ENCODE data around the gene RHBDD3. TPM values are rescaled to one million over a fixed set of nuclear protein-coding genes. Genes with fewer than 3 reads are reported as not detected.
"Not testable (repeated sequence)": the region's sequence is repeated elsewhere in the genome, so short reads cannot be mapped to it uniquely, and the experiment has no call there.

Gene RHBDD3
- total RNA-seq, 1 experiment from 2014 or later: 49.6 TPM

DNA sequence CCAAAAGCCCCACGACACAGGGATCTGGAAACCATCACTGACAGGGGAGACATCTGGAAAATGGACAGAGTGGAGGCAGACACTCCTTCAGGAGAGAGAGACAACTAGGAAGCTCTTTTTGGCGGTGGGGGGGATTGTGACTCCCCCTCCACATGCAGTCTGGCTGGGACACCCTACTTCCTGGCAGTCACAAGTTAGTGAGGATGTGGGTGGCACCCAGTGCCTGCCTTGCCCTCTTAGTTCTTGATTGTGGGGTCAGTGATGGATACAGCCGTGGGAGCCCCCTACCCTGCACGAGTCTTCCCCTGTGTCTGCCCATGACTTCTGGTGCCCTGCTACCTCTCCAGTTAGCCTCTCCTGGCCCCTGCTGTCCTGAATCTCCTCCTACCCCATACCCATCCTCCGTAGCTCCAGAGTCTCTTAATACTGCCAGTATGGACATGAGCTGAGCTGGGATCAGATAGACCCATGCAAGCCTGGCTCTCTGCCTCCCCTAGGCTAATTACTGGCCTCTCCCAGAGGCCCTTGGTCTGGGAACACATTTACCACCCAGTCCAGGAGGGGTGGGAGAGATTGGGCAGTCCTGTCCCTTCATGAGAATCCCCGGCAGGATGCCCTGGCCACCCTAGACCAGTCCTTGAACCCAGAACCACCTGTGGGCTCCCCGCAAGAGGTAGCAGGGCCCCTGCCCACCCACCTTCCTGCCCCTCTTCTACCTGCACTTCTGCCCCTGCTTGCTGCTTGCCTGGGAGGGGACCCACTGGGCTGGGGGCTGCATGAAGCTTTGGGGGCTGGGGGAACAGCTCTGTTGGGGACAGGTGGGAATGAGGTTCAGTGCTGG, 22.8 kb downstream of the RHBDD3 start:
- ChIA-PET POLR2A (interaction anchor here (1.9 kb wide), 1 partner anchor 39 kb away, joined by 8 read pairs; the partner anchor contains the start of gene EMID1), CTCF (interaction anchor here (0.6 to 2.0 kb wide), 11 partner anchors 9 to 204 kb away, joined by 3 to 40 read pairs (median 4); partner anchors contain the start of gene EMID1)
- Histone ChIP-seq H3K27me3 (replicated peaks; ENCODE audit: control insufficient read depth, insufficient read depth, low read length) (no peaks in the 10 kb centered on the region), H3K4me1 (peaks cover 22% of the 10 kb centered on the region), H3K4me3 (ENCODE audit: low read depth, low read length) (no peak overlapping the region), H3K36me3 (ENCODE audit: control insufficient read depth, insufficient read depth, low read length) (no peaks in the 10 kb centered on the region), H3K9me3 (peaks cover 4% of the 10 kb centered on the region; the same call in 1 of the 2 replicates)
- Mint-ChIP-seq H3K4me3 (ENCODE audit: unreplicated experiment) (no peak overlapping the region), H3K9me3 (ENCODE audit: unreplicated experiment) (peaks cover 25% of the 10 kb centered on the region), H3K27me3 (ENCODE audit: insufficient read depth, unreplicated experiment) (no peaks in the 10 kb centered on the region), H3K27ac (ENCODE audit: unreplicated experiment) (peak overlapping the region; percentile 74), H3K4me1 (ENCODE audit: low read depth, unreplicated experiment) (peaks cover 14% of the 10 kb centered on the region), H3K36me3 (ENCODE audit: insufficient read depth, unreplicated experiment) (no peaks in the 10 kb centered on the region)
- no TSS peak for BruUV-seq (replicated peaks)
- TF ChIP-seq CTCF (IDR thresholded peaks at IDR 0.05; ENCODE audit: insufficient read depth in 1 of 2, low read depth in 1 of 2, low read length in 1 of 2, severe bottlenecking in 1 of 2, unreplicated experiment in 1 of 2): no peak
- DNase-seq: no peak
- intact Hi-C loops (cut with micrococcal nuclease; ENCODE audit: unreplicated experiment): loop anchor here (1.0 to 10.0 kb wide), 6 partner anchors 39 to 640 kb away; partner anchors contain the start of gene KREMEN1

- no peaks in the 10 kb centered on the region for H3K36me3 Mint-ChIP-seq (ENCODE audit: insufficient read depth, unreplicated experiment)
These were observed 23.8 kb downstream of the RHBDD3 start for GRCh38 chr22:29243874-29244446.

GRCh38 chr22:29240481-29240880, 27.3 kb downstream of the RHBDD3 start:
- H3K27me3 Mint-ChIP-seq (ENCODE audit: insufficient read depth, unreplicated experiment); H3K4me3 Mint-ChIP-seq (ENCODE audit: unreplicated experiment); H3K4me1 Mint-ChIP-seq (ENCODE audit: low read depth, unreplicated experiment); H3K4me3 ChIP-seq (ENCODE audit: low read depth, low read length); POLR2A ChIA-PET; H3K4me1 ChIP-seq; H3K27ac Mint-ChIP-seq (ENCODE audit: unreplicated experiment); H3K36me3 Mint-ChIP-seq (ENCODE audit: insufficient read depth, unreplicated experiment); H3K9me3 ChIP-seq; BruUV-seq (replicated peaks); H3K27me3 ChIP-seq (replicated peaks; ENCODE audit: control insufficient read depth, insufficient read depth, low read length); DNase-seq; H3K36me3 ChIP-seq (ENCODE audit: control insufficient read depth, insufficient read depth, low read length): not testable (repeated sequence)
- CTCF ChIA-PET: interaction anchor here (0.6 to 1.0 kb wide), 2 partner anchors 165 to 1796 kb away, joined by 3 read pairs; no protein-coding TSS in a partner anchor
- H3K9me3 Mint-ChIP-seq (ENCODE audit: unreplicated experiment): peaks cover 39% of the 10 kb centered on the region
- intact Hi-C loops (cut with micrococcal nuclease; ENCODE audit: unreplicated experiment): loop anchor here (10.0 kb wide), 2 partner anchors 386 to 636 kb away; no protein-coding TSS in a partner anchor

More at GRCh38 chr22:29243874-29244446, 23.8 kb downstream of the RHBDD3 start:
- Histone ChIP-seq H3K4me3 (ENCODE audit: low read depth, low read length) (no peak overlapping the region), H3K36me3 (ENCODE audit: control insufficient read depth, insufficient read depth, low read length) (no peaks in the 10 kb centered on the region), H3K4me1 (peaks cover 22% of the 10 kb centered on the region), H3K9me3 (peaks cover 4% of the 10 kb centered on the region; the same call in 1 of the 2 replicates), H3K27me3 (replicated peaks; ENCODE audit: control insufficient read depth, insufficient read depth, low read length) (no peaks in the 10 kb centered on the region)
- Mint-ChIP-seq H3K9me3 (ENCODE audit: unreplicated experiment) (peaks cover 33% of the 10 kb centered on the region), H3K4me1 (ENCODE audit: low read depth, unreplicated experiment) (peaks cover 14% of the 10 kb centered on the region), H3K27ac (ENCODE audit: unreplicated experiment) (no peak overlapping the region), H3K27me3 (ENCODE audit: insufficient read depth, unreplicated experiment) (no peaks in the 10 kb centered on the region), H3K4me3 (ENCODE audit: unreplicated experiment) (no peak overlapping the region)
- ChIA-PET CTCF (no interaction called here), POLR2A (interaction anchor here (1.9 kb wide), 1 partner anchor 38 kb away, joined by 8 read pairs; the partner anchor contains the start of gene EMID1)
- DNase-seq: no peak
- no TSS peak for BruUV-seq (replicated peaks)
- no peak for TF ChIP-seq CTCF (IDR thresholded peaks at IDR 0.05; ENCODE audit: insufficient read depth in 1 of 2, low read depth in 1 of 2, low read length in 1 of 2, severe bottlenecking in 1 of 2, unreplicated experiment in 1 of 2)
- intact Hi-C loops (cut with micrococcal nuclease; ENCODE audit: unreplicated experiment): loop anchor here (10.0 kb wide), 2 partner anchors 389 to 639 kb away; no protein-coding TSS in a partner anchor

Data from Caco-2 (cell line).